ENCODE measurements around the gene TRIO.

The TRIO gene

GRCh38 chr5:14200312-14200990, 57.3 kb downstream of the TRIO start (continued):
- TF ChIP-seq PRDM2 (tag by site-specific recombination; IDR thresholded peaks at IDR 0.05; ENCODE audit: borderline replicate concordance) (no peak), ZNF266 (tag by site-specific recombination; IDR thresholded peaks at IDR 0.05; ENCODE audit: low read depth) (no peak), OVOL3 (tag by site-specific recombination; IDR thresholded peaks at IDR 0.05) (no peak), SP7 (tag by site-specific recombination; IDR thresholded peaks at IDR 0.05) (peak; percentile 40; the same call in 1 of the 2 replicates), GLI2 (tag by site-specific recombination; IDR thresholded peaks at IDR 0.05; ENCODE audit: borderline replicate concordance, low read depth) (no peak), ZNF626 (tag by site-specific recombination; IDR thresholded peaks at IDR 0.05) (no peak), ZNF501 (tag by site-specific recombination; IDR thresholded peaks at IDR 0.05) (no peak), WT1 (tag by site-specific recombination; IDR thresholded peaks at IDR 0.05) (0 out of 2 replicates have a peak, but pooled peaks have one; percentile 44), ZNF155 (tag by site-specific recombination; IDR thresholded peaks at IDR 0.05) (no peak), ZNF560 (tag by site-specific recombination; IDR thresholded peaks at IDR 0.05; ENCODE audit: borderline replicate concordance) (no peak), PRDM6 (tag by site-specific recombination; IDR thresholded peaks at IDR 0.05) (peak; percentile 65), SCRT2 (tag by site-specific recombination; IDR thresholded peaks at IDR 0.05) (peak; percentile 87)

- CTCF ChIA-PET = interaction anchor here (1.0 to 3.2 kb wide), 3 partner anchors 12 to 69 kb away, joined by 3 to 12 read pairs (median 8); no protein-coding TSS in a partner anchor
- Histone ChIP-seq H3K4me3 (ENCODE audit: low read depth, low read length) (no peak overlapping the region), H3K9me3 (ENCODE audit: control insufficient read depth, insufficient read depth, low read depth, low read length) (no peaks in the 10 kb centered on the region), H3K4me1 (ENCODE audit: control insufficient read depth, insufficient read depth, low read length) (peaks cover 57% of the 10 kb centered on the region), H3K27ac (ENCODE audit: extremely low read depth, low read depth, low read length) (no peak overlapping the region), H3K36me3 (ENCODE audit: control insufficient read depth in 2 of 2, insufficient read depth in 1 of 2, low read length in 2 of 2) (no peaks in the 10 kb centered on the region; a peak in 1 of 3 replicates)
- POLR2A ChIA-PET = interaction anchor here (0.9 to 1.2 kb wide), 2 partner anchors 45 to 58 kb away, joined by 3 read pairs; partner anchors contain the start of gene TRIO
- peak; percentile 23; the same call in 1 of the 2 replicates for TF ChIP-seq TSHZ1 (tag by site-specific recombination; IDR thresholded peaks at IDR 0.05; ENCODE audit: borderline replicate concordance)
- peak; percentile 88 for TF ChIP-seq FEZF1 (tag by site-specific recombination; IDR thresholded peaks at IDR 0.05)
- TF ChIP-seq ZNF843 (tag by site-specific recombination; IDR thresholded peaks at IDR 0.05) = peak; percentile 59; the same call in 1 of the 2 replicates
- TF ChIP-seq INSM2 (tag by site-specific recombination; IDR thresholded peaks at IDR 0.05) = peak; percentile 83
- TF ChIP-seq ZNF529 (tag by site-specific recombination; IDR thresholded peaks at IDR 0.05; ENCODE audit: insufficient replicate concordance) = peak; percentile 6
- TF ChIP-seq ZNF488 (tag by site-specific recombination; IDR thresholded peaks at IDR 0.05) = no peak
- no peak for TF ChIP-seq ZNF121 (tag by site-specific recombination; IDR thresholded peaks at IDR 0.05)
- no peak for TF ChIP-seq SCRT1 (tag by site-specific recombination; IDR thresholded peaks at IDR 0.05; ENCODE audit: borderline replicate concordance)
- peak; percentile 64; the same call in 1 of the 2 replicates for TF ChIP-seq ZNF629 (tag by site-specific recombination; IDR thresholded peaks at IDR 0.05)
Measured at GRCh38 chr5:14201325-14202045, 58.3 kb downstream of the TRIO start.
